H1 (cell line): ENCODE results near the gene TSPAN8. TPM values are rescaled to one million over a fixed set of nuclear protein-coding genes. Genes with fewer than 3 reads are reported as not detected.

Experiments
- CTCF ChIA-PET: fragments of 300-600 bp; sonication (Branson Sonifier 250); formaldehyde crosslinking; loops from one replicate; lab custom pipeline; 2021; ENCODE audit not compliant: partially characterized antibody; lab: Charles Lee
- POLR2A ChIA-PET: fragments of 300-600 bp; sonication (Branson Sonifier 250); formaldehyde crosslinking; loops from one replicate; lab custom pipeline; 2021; ENCODE audit warnings: inconsistent platforms; ENCODE audit not compliant: partially characterized antibody; lab: Charles Lee
- DNase-seq, 2 experiments: peaks; one replicate each; pipeline versions ENCODE4 v3.0.0 to v3.0.0-alpha.2; 2010 to 2022; ENCODE audit warnings: low spot score in 2 of 2, low read depth in 1 of 2, mixed read lengths in 1 of 2
- FAIRE-seq: peaks from 2 replicates; lab custom pipeline; 2011; peaks lifted over from hg19 to GRCh38; lab: Jason Lieb, UNC
- H2AFZ ChIP-seq: 2 replicates; pipeline ENCODE4 v1.8.1; 2012; ENCODE audit warnings: low read length, inconsistent platforms
- H2AK5ac ChIP-seq: 2 replicates; pipeline ENCODE4 v1.6.1; 2013; ENCODE audit warnings: low read depth, low read length
- H2BK120ac ChIP-seq: replicated peaks from 2 replicates; pipeline ENCODE3; 2013; ENCODE audit warnings: low read depth, low read length, inconsistent platforms
- H2BK12ac ChIP-seq: 2 replicates; pipeline ENCODE4 v1.6.1; 2013; ENCODE audit warnings: low read depth, low read length
- H2BK15ac ChIP-seq: 2 replicates; pipeline ENCODE4 v1.6.1; 2013; ENCODE audit warnings: low read length
- H2BK20ac ChIP-seq: 2 replicates; pipeline ENCODE4 v1.6.1; 2013; ENCODE audit warnings: low read length
- H2BK5ac ChIP-seq: 2 replicates; pipeline ENCODE4 v1.6.1; 2013; ENCODE audit warnings: low read depth, low read length
- H3K14ac ChIP-seq: 2 replicates; pipeline ENCODE4 v1.6.1; 2013; ENCODE audit warnings: inconsistent platforms; ENCODE audit not compliant: insufficient read length
- H3K18ac ChIP-seq: 2 replicates; pipeline ENCODE4 v1.6.1; 2013; ENCODE audit warnings: low read length; ENCODE audit errors: extremely low read depth
- H3K23ac ChIP-seq: 2 replicates; pipeline ENCODE4 v1.6.1; 2013; ENCODE audit warnings: inconsistent platforms; ENCODE audit not compliant: insufficient read length
- H3K23me2 ChIP-seq: 2 replicates; pipeline ENCODE4 v1.6.1; 2013; ENCODE audit warnings: low read depth, low read length
- H3K27ac ChIP-seq: 2 replicates; pipeline ENCODE4 v1.6.1; 2011; ENCODE audit warnings: low read depth, low read length, inconsistent platforms
- H3K27me3 ChIP-seq, 4 experiments: replicated peaks in 1 of 4; 1 replicate in 1 of 4; 2 replicates in 3 of 4; pipeline versions ENCODE4 v1.6.1 to v1.8.1; 2011 to 2013; ENCODE audit warnings: low read length in 3 of 4, mild to moderate bottlenecking in 3 of 4, inconsistent platforms in 2 of 4, mixed read lengths in 2 of 4, moderate library complexity in 1 of 4; ENCODE audit not compliant: control insufficient read depth in 3 of 4, insufficient read depth in 3 of 4; ENCODE audit errors: extremely low read depth in 1 of 4
- H3K36me3 ChIP-seq, 4 experiments: 2 replicates each; pipeline versions ENCODE4 v1.6.1 to v1.8.1; 2011 to 2013; ENCODE audit warnings: mild to moderate bottlenecking in 4 of 4, low read length in 3 of 4, moderate library complexity in 2 of 4, control low read depth in 1 of 4, inconsistent platforms in 1 of 4; ENCODE audit not compliant: insufficient read depth in 4 of 4, control insufficient read depth in 2 of 4
- H3K4ac ChIP-seq: replicated peaks from 2 replicates; pipeline ENCODE3; 2013; ENCODE audit warnings: low read length, low read depth, mixed read lengths, inconsistent platforms; ENCODE audit not compliant: insufficient read length
- H3K4me1 ChIP-seq, 4 experiments: replicated peaks in 1 of 4; 1 replicate in 1 of 4; 2 replicates in 3 of 4; pipeline versions ENCODE4 v1.6.1 to v1.8.1; 2011 to 2013; ENCODE audit warnings: low read length in 3 of 4, inconsistent platforms in 2 of 4, mixed read lengths in 1 of 4; ENCODE audit not compliant: insufficient read depth in 4 of 4, control insufficient read depth in 3 of 4
- H3K4me2 ChIP-seq, 2 experiments: 2 replicates each; pipeline versions ENCODE4 v1.6.1 to v1.8.1; 2011 to 2013; ENCODE audit warnings: low read depth in 2 of 2, low read length in 2 of 2, control low read depth in 1 of 2, inconsistent platforms in 1 of 2, mild to moderate bottlenecking in 1 of 2; ENCODE audit not compliant: insufficient read depth in 1 of 2
- H3K4me3 ChIP-seq, 4 experiments: fragments of 200-600, 300-600 bp in 1 of 4; sonication (generic), shearing (Covaris generic), sonication (Bioruptor Twin) in 1 of 4; 2 replicates each; pipeline versions ENCODE4 v1.5.1 to v1.8.1; 2011 to 2016; ENCODE audit warnings: low read length in 4 of 4, low read depth in 3 of 4, control low read depth in 2 of 4, inconsistent platforms in 2 of 4, mild to moderate bottlenecking in 2 of 4, mixed read lengths in 1 of 4, moderate library complexity in 1 of 4; ENCODE audit not compliant: insufficient read depth in 2 of 4; ENCODE audit errors: extremely low read depth in 1 of 4
- H3K56ac ChIP-seq: replicated peaks from 2 replicates; pipeline ENCODE3; 2013; ENCODE audit warnings: low read depth, mild to moderate bottlenecking, mixed read lengths, low read length, inconsistent platforms; ENCODE audit not compliant: insufficient read length
- H3K79me1 ChIP-seq: 2 replicates; pipeline ENCODE4 v1.6.1; 2013; ENCODE audit warnings: low read depth, low read length, control low read depth
- H3K79me2 ChIP-seq, 2 experiments: 2 replicates each; pipeline versions ENCODE4 v1.6.1 to v1.8.1; 2012 to 2013; ENCODE audit warnings: low read length in 2 of 2, mild to moderate bottlenecking in 2 of 2, inconsistent platforms in 1 of 2; ENCODE audit not compliant: insufficient read depth in 2 of 2, control insufficient read depth in 1 of 2
- H3K9ac ChIP-seq, 4 experiments: replicated peaks in 1 of 4; 1 replicate in 1 of 4; 2 replicates in 3 of 4; pipeline versions ENCODE4 v1.6.1 to v1.8.1; 2011 to 2013; ENCODE audit warnings: low read depth in 3 of 4, low read length in 3 of 4, control low read depth in 2 of 4, mild to moderate bottlenecking in 2 of 4, moderate library complexity in 2 of 4, inconsistent platforms in 1 of 4; ENCODE audit errors: extremely low read depth in 1 of 4
- H3K9me3 ChIP-seq, 2 experiments: 2 replicates each; pipeline versions ENCODE4 v1.6.1 to v1.8.1; 2012 to 2013; ENCODE audit warnings: mild to moderate bottlenecking in 2 of 2, moderate library complexity in 2 of 2, control low read depth in 1 of 2, inconsistent platforms in 1 of 2, low read depth in 1 of 2, low read length in 1 of 2, mixed read lengths in 1 of 2; ENCODE audit not compliant: insufficient read depth in 2 of 2
- H4K20me1 ChIP-seq, 2 experiments: replicated peaks in 1 of 2; 2 replicates each; pipeline versions ENCODE3 to v1.8.1; 2011 to 2013; ENCODE audit warnings: inconsistent platforms in 2 of 2, low read length in 2 of 2, mild to moderate bottlenecking in 1 of 2; ENCODE audit not compliant: insufficient read depth in 2 of 2, control insufficient read depth in 1 of 2
- H4K5ac ChIP-seq: 2 replicates; pipeline ENCODE4 v1.6.1; 2013; ENCODE audit warnings: low read length, low read depth, mixed read lengths, inconsistent platforms; ENCODE audit not compliant: insufficient read length
- H4K8ac ChIP-seq: 2 replicates; pipeline ENCODE4 v1.8.0; 2013; ENCODE audit warnings: mild to moderate bottlenecking, moderate library complexity, low read length, inconsistent platforms; ENCODE audit not compliant: insufficient read depth; ENCODE audit errors: extremely low read depth
- H4K91ac ChIP-seq: replicated peaks from 2 replicates; pipeline ENCODE3; 2013; ENCODE audit warnings: low read length, mixed read lengths, inconsistent platforms; ENCODE audit not compliant: insufficient read length
- KDM4A ChIP-seq: IDR thresholded peaks from one replicate; pipeline ENCODE4 v1.7.1; 2012; ENCODE audit warnings: low read depth, mild to moderate bottlenecking, moderate library complexity, low read length, inconsistent platforms; ENCODE audit not compliant: severe bottlenecking
- RBBP5 ChIP-seq: IDR thresholded peaks from 2 replicates; pipeline ENCODE4 v1.7.1; 2012; ENCODE audit warnings: low read depth, mild to moderate bottlenecking, inconsistent platforms, low read length, moderate library complexity, borderline replicate concordance
- SIX5 ChIP-seq: IDR thresholded peaks from 2 replicates; pipeline ENCODE4 v1.6.1; 2011; ENCODE audit warnings: mild to moderate bottlenecking, low read depth, low read length
- WGBS, 2 experiments: shearing (Covaris generic) in 1 of 2; methylation state at CpG; one replicate each; pipeline versions ENCODE4 v1.1.6 to v1.1.7; 2013 to 2015; ENCODE audit warnings: low lambda C conversion rate in 2 of 2, mixed read lengths in 2 of 2, inconsistent platforms in 1 of 2, low coverage in 1 of 2, missing lambda C conversion rate in 1 of 2; ENCODE audit not compliant: insufficient replicate concordance in 2 of 2, insufficient coverage in 1 of 2, insufficient read length in 1 of 2; ENCODE audit errors: extremely low coverage in 1 of 2, missing lambda C conversion rate in 1 of 2; 5-methylcytosine and 5-hydroxymethylcytosine counted together
- polyA plus RNA-seq, 7 experiments: library from polyadenylated mRNA; depleted of rRNA in 3 of 7; stranded (reverse) in 5 of 7; unstranded in 2 of 7; fragments of >200 nt in 5 of 7; fragments of 200-250 nt in 2 of 7; gene quantifications; 1 replicate in 5 of 7; 2 replicates in 1 of 7; 4 replicates in 1 of 7; pipeline versions ENCODE4 v1.2.1 to v1.2.3, GENCODE V29; 2011 to 2013; ENCODE audit warnings: missing spikeins in 2 of 7, mixed read lengths in 2 of 7
- total RNA-seq: library from RNA; stranded (reverse); fragmentation: NEBNext Ultra II Directional; extraction: Animal tissue kit (Norgen Biotek cat#: 25700); gene quantifications from 2 replicates; pipeline ENCODE4 v1.2.1, GENCODE V29; 2021

The TSPAN8 gene
- total and polyA plus RNA-seq, 2 of the 8 experiments (the other 6 are each of a cell fraction or from before 2014, with no cell fraction given): not detected

DNA sequence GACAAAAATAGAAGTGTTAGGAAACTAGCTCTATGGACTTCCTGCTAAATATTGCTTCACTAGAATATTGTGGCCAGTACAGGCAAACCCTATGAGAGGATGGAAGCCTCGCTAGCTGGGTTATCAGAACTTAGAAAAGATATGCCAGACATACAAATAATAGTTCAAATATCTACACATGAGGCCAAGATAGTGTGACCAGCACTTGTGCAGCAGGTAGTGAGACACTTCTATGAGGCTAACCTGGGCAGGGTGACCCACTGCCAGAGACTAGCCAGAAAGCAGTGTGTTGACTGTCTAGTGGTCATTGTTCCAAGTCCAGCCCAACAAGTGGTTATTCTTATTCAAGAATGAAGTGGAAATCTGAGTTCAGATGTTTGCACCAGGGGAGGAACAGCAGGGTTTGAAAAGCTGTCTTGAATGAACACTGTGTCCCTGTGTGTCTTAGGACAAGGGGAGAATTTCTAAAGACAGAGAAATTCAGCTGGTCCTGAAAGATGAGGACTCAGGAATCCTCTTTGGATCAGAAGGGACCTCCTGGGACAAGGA is 16.3 kb downstream of the TSPAN8 start:
- no peak overlapping the region for H2AK5ac ChIP-seq
- H3K23ac ChIP-seq: no peak overlapping the region
- no peaks in the 10 kb centered on the region for H3K9me3 ChIP-seq
- no peak overlapping the region for H3K56ac ChIP-seq
- H3K4me3 ChIP-seq: no peak overlapping the region
- no peak overlapping the region for H2BK120ac ChIP-seq
- H3K27ac ChIP-seq: no peak overlapping the region
- H3K79me1 ChIP-seq: no peaks in the 10 kb centered on the region
- H2BK15ac ChIP-seq: no peak overlapping the region
- no peak overlapping the region for H3K14ac ChIP-seq
- H4K20me1 ChIP-seq: no peaks in the 10 kb centered on the region
- no peak overlapping the region for H3K4me2 ChIP-seq
- FAIRE-seq (no peak), DNase-seq (no peak)
- H4K91ac ChIP-seq: no peak overlapping the region
- 88% methylated on average over 1 of the region's 1 CpG; no CpG with 5 or more reads in 1 of the 2 experiments for WGBS, 2 experiments
- H3K79me2 ChIP-seq: no peaks in the 10 kb centered on the region
- no peak overlapping the region for H4K5ac ChIP-seq
- CTCF ChIA-PET: interaction anchor here (0.7 to 1.2 kb wide), 3 partner anchors 9 to 639 kb away, joined by 3 to 5 read pairs (median 3); no protein-coding TSS in a partner anchor
- no peak for TF ChIP-seq SIX5
- no peak for TF ChIP-seq KDM4A
- no peak for TF ChIP-seq RBBP5
- no peaks in the 10 kb centered on the region for H3K23me2 ChIP-seq
- H4K8ac ChIP-seq: no peak overlapping the region
- no peak overlapping the region for H2BK5ac ChIP-seq
- H2AFZ ChIP-seq: 0 out of 2 replicates have a peak overlapping the region, but pooled peaks have one; percentile 37
- peaks cover 0 to 1% (median 0%) of the 10 kb centered on the region in 4 experiments; a peak in 1 of 7 replicates for H3K27me3 ChIP-seq
- H2BK20ac ChIP-seq: no peak overlapping the region
- no peaks in the 10 kb centered on the region for H3K36me3 ChIP-seq
- POLR2A ChIA-PET: no interaction called here
- H3K9ac ChIP-seq: no peak overlapping the region; a peak in 1 of 7 replicates
- H3K4ac ChIP-seq: no peak overlapping the region
- H2BK12ac ChIP-seq: no peak overlapping the region
- no peaks in the 10 kb centered on the region for H3K4me1 ChIP-seq
- no peak overlapping the region for H3K18ac ChIP-seq
